ENCODE results near the gene VSTM2B.

DNA sequence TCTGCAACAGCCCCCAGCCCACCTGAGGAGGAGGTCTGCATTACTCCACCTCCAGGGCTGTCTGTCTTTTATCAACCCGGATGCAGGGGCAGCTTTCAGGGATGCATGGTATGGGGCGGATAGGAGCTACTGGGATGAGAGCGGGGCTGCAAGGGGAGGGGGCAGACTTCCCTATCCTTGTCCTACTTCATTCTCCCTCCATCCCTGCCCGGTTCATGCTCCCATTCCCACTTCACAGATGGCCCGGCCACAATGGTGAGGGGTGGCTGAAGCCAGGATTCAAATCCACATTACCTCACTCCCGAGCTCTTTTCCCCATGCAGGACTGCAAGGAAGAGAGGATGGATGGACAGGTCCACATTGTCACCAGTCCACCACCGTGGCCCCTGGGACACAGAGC, 40.5 kb upstream of the VSTM2B start:
- TF ChIP-seq CTCF (conservative IDR thresholded peaks at IDR 0.05; ENCODE audit: low read length) (no peak), EZH2phosphoT487 (IDR thresholded peaks at IDR 0.05; ENCODE audit: borderline replicate concordance, low read depth, low read length) (no peak)

Data from OCI-LY7 (cell line).